SK-N-SH treated with all-trans-retinoic acid at 6 μM for 48 hours (cell line): ENCODE results near the gene SMARCD1.

Experiments used
- ATAC-seq: fragments of 200-7000 bp; cut with Tn5 transposase; 3 replicates; pipeline ENCODE4 v1.9.1; 2020; ENCODE audit warnings: mild to moderate bottlenecking, moderate library complexity
- ARNTL ChIP-seq: fragments of 450-650 bp; formaldehyde crosslinking; IDR thresholded peaks from 2 replicates; pipeline ENCODE4 v1.5.0; 2020; ENCODE audit warnings: low read depth, mild to moderate bottlenecking, moderate library complexity, borderline replicate concordance
- BACH2 ChIP-seq: fragments of 250-450 bp; sonication (Bioruptor Pico); IDR thresholded peaks from 2 replicates; pipeline ENCODE4 v1.9.0; 2021; ENCODE audit warnings: mild to moderate bottlenecking, borderline replicate concordance
- CSDC2 ChIP-seq: fragments of 250-450 bp; sonication (Bioruptor Pico); IDR thresholded peaks from 2 replicates; pipeline ENCODE4 v1.5.0; 2020; ENCODE audit warnings: mild to moderate bottlenecking, moderate library complexity
- ESRRG ChIP-seq: fragments of 250-450 bp; sonication (Bioruptor Pico); IDR thresholded peaks from 2 replicates; pipeline ENCODE4 v1.6.1; 2021; ENCODE audit warnings: mild to moderate bottlenecking
- GLIS3 ChIP-seq: fragments of 250-450 bp; sonication (Bioruptor Pico); IDR thresholded peaks from 2 replicates; pipeline ENCODE4 v1.5.0; 2020; ENCODE audit warnings: mild to moderate bottlenecking, moderate library complexity
- ISL1 ChIP-seq: fragments of 250-450 bp; sonication (Bioruptor Pico); IDR thresholded peaks from 2 replicates; pipeline ENCODE4 v2.1.2; 2022; ENCODE audit warnings: mild to moderate bottlenecking, moderate library complexity
- OSR1 ChIP-seq: fragments of 250-450 bp; sonication (Bioruptor Pico); IDR thresholded peaks from 2 replicates; pipeline ENCODE4 v1.8.0; 2022; ENCODE audit warnings: moderate library complexity, mild to moderate bottlenecking, inconsistent platforms
- PPARA ChIP-seq: fragments of 250-450 bp; sonication (Bioruptor Pico); IDR thresholded peaks from 2 replicates; pipeline ENCODE4 v1.5.0; 2020; ENCODE audit warnings: mild to moderate bottlenecking, borderline replicate concordance
- RARB ChIP-seq: fragments of 250-450 bp; sonication (Bioruptor Pico); IDR thresholded peaks from 2 replicates; pipeline ENCODE4 v1.8.0; 2021; ENCODE audit warnings: mild to moderate bottlenecking, moderate library complexity
- SNAI2 ChIP-seq: fragments of 250-450 bp; sonication (Bioruptor Pico); IDR thresholded peaks from 2 replicates; pipeline ENCODE4 v1.5.0; 2020; ENCODE audit warnings: mild to moderate bottlenecking, moderate library complexity
- TCF4 ChIP-seq: fragments of 250-450 bp; sonication (Bioruptor Pico); IDR thresholded peaks from 2 replicates; pipeline ENCODE4 v1.8.0; 2021; ENCODE audit warnings: mild to moderate bottlenecking, moderate library complexity, borderline replicate concordance
- TOX ChIP-seq: fragments of 250-450 bp; sonication (Bioruptor Pico); IDR thresholded peaks from 2 replicates; pipeline ENCODE4 v1.8.0; 2021; ENCODE audit warnings: mild to moderate bottlenecking, moderate library complexity, borderline replicate concordance
- ZFP30 ChIP-seq: fragments of 450-650 bp; formaldehyde crosslinking; IDR thresholded peaks from 2 replicates; pipeline ENCODE4 v1.5.0; 2022; ENCODE audit warnings: mild to moderate bottlenecking, moderate library complexity
- ZNF565 ChIP-seq: fragments of 450-650 bp; formaldehyde crosslinking; conservative IDR thresholded peaks from 2 replicates; pipeline ENCODE4 v1.5.0; 2020; ENCODE audit warnings: low read depth, mild to moderate bottlenecking, moderate library complexity
- ZNF70 ChIP-seq: fragments of 450-650 bp; formaldehyde crosslinking; IDR thresholded peaks from 2 replicates; pipeline ENCODE4 v1.5.0; 2020; ENCODE audit warnings: mild to moderate bottlenecking, moderate library complexity
- ZNF8 ChIP-seq: fragments of 450-650 bp; formaldehyde crosslinking; IDR thresholded peaks from 2 replicates; pipeline ENCODE4 v1.5.0; 2020; ENCODE audit warnings: mild to moderate bottlenecking, moderate library complexity
- TF ChIP-seq, protein P1 (sequence below): fragments of 250-450 bp; sonication (Bioruptor Pico); IDR thresholded peaks from 2 replicates; pipeline ENCODE4 v1.8.0; 2020; ENCODE audit warnings: mild to moderate bottlenecking, moderate library complexity, borderline replicate concordance
- TF ChIP-seq, protein P2 (sequence below): fragments of 250-450 bp; sonication (Bioruptor Pico); IDR thresholded peaks from 2 replicates; pipeline ENCODE4 v1.5.1; 2020; ENCODE audit warnings: low read depth, mild to moderate bottlenecking, moderate library complexity
- TF ChIP-seq, protein P3 (sequence below): fragments of 250-450 bp; sonication (Bioruptor Pico); IDR thresholded peaks from 2 replicates; pipeline ENCODE4 v1.5.1; 2021; ENCODE audit warnings: mild to moderate bottlenecking, moderate library complexity
- TF ChIP-seq, protein P4 (sequence below): fragments of 250-450 bp; sonication (Bioruptor Pico); IDR thresholded peaks from 2 replicates; pipeline ENCODE4 v1.5.0; 2020; ENCODE audit warnings: mild to moderate bottlenecking, moderate library complexity

Gene SMARCD1

DNA sequence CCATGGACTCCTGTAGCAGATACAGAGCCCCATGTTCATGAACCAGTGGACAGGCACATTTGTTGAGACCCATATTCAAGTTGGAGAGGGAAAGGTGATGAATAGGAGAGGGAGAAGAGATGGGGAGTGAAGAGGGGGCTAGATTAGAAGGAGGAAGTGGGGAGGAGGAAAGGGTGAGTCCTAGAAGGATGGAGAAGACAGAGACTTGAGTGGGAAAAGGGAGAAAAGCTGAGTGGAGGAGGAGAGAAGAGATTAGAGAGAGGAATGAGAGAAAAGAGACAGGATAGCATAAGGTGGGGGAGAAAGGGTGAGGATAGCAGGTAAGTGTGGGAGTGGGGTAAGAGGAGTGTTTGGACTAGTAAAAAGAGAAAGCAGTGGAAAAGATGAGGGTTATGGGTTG lies 32.6 kb upstream of the SMARCD1 start (continued):
- TF ChIP-seq, protein P1, sequence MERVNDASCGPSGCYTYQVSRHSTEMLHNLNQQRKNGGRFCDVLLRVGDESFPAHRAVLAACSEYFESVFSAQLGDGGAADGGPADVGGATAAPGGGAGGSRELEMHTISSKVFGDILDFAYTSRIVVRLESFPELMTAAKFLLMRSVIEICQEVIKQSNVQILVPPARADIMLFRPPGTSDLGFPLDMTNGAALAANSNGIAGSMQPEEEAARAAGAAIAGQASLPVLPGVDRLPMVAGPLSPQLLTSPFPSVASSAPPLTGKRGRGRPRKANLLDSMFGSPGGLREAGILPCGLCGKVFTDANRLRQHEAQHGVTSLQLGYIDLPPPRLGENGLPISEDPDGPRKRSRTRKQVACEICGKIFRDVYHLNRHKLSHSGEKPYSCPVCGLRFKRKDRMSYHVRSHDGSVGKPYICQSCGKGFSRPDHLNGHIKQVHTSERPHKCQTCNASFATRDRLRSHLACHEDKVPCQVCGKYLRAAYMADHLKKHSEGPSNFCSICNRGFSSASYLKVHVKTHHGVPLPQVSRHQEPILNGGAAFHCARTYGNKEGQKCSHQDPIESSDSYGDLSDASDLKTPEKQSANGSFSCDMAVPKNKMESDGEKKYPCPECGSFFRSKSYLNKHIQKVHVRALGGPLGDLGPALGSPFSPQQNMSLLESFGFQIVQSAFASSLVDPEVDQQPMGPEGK (CRISPR knock-in tag) = no peak
- TF ChIP-seq ZNF565 (no peak), RARB (CRISPR knock-in tag) (no peak), BACH2 (no peak), CSDC2 (CRISPR knock-in tag) (no peak), TCF4 (no peak), ISL1 (CRISPR knock-in tag) (no peak), TOX (CRISPR knock-in tag) (no peak), SNAI2 (CRISPR knock-in tag) (no peak)
- TF ChIP-seq, all 23 proteins: peak for 0

DNA sequence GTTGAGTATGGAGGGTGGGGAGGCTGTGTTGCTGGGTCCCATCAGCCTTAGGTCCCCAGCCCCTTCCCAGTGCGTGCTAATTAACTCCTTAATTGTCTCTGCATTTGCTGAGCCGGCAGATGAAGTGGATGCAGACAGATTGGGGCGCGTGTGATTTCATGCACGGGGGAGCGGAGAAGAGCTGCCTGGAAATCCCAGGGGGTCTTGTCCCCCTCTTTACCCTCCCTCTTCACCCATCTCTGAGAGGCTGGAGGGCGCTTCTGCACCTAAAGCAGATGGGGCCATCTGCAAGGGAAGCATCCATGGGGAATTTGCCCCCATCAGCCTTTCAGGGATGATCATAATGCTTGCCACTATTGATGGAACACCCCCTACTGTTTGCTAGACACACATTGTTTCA lies 32.2 kb upstream of the SMARCD1 start:
- no peak for ATAC-seq

DNA sequence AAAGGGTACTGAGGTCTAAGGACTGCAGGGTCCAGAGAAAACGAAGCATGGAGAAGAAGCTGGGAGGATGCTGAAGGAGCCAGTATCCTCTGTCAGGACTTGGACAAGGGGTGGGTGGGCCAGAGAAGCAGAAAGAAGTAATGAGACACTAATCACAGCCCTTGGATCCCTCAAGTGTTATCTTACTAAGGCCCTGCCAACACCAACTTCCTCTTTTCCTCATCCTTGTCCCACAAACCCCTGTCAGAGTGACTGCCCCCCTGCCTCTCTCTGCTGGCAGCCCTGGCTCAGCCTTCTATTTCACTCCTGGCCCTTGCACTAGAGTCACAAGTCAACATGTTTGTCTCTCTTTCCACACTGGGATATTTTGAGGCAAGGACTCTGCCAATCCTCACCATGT lies 31.6 kb upstream of the SMARCD1 start:
- TF ChIP-seq, protein P1 (CRISPR knock-in tag) = no peak
- TF ChIP-seq ISL1 (CRISPR knock-in tag) (no peak), RARB (CRISPR knock-in tag) (no peak), ZNF8 (no peak), OSR1 (CRISPR knock-in tag) (no peak)
- TF ChIP-seq, all 23 proteins: peak for 0
- ATAC-seq = no peak

More for the DNA sequence above, 32.2 kb upstream of the SMARCD1 start:
- TF ChIP-seq TOX (CRISPR knock-in tag) (no peak), TCF4 (no peak), GLIS3 (CRISPR knock-in tag) (no peak), ARNTL (CRISPR knock-in tag) (no peak), ZNF70 (CRISPR knock-in tag) (no peak)
- TF ChIP-seq, protein P2, sequence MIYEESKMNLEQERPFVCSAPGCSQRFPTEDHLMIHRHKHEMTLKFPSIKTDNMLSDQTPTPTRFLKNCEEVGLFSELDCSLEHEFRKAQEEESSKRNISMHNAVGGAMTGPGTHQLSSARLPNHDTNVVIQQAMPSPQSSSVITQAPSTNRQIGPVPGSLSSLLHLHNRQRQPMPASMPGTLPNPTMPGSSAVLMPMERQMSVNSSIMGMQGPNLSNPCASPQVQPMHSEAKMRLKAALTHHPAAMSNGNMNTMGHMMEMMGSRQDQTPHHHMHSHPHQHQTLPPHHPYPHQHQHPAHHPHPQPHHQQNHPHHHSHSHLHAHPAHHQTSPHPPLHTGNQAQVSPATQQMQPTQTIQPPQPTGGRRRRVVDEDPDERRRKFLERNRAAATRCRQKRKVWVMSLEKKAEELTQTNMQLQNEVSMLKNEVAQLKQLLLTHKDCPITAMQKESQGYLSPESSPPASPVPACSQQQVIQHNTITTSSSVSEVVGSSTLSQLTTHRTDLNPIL (CRISPR knock-in tag) = no peak
- TF ChIP-seq, protein P3, sequence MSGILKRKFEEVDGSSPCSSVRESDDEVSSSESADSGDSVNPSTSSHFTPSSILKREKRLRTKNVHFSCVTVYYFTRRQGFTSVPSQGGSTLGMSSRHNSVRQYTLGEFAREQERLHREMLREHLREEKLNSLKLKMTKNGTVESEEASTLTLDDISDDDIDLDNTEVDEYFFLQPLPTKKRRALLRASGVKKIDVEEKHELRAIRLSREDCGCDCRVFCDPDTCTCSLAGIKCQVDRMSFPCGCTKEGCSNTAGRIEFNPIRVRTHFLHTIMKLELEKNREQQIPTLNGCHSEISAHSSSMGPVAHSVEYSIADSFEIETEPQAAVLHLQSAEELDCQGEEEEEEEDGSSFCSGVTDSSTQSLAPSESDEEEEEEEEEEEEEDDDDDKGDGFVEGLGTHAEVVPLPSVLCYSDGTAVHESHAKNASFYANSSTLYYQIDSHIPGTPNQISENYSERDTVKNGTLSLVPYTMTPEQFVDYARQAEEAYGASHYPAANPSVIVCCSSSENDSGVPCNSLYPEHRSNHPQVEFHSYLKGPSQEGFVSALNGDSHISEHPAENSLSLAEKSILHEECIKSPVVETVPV (CRISPR knock-in tag) = no peak

DNA sequence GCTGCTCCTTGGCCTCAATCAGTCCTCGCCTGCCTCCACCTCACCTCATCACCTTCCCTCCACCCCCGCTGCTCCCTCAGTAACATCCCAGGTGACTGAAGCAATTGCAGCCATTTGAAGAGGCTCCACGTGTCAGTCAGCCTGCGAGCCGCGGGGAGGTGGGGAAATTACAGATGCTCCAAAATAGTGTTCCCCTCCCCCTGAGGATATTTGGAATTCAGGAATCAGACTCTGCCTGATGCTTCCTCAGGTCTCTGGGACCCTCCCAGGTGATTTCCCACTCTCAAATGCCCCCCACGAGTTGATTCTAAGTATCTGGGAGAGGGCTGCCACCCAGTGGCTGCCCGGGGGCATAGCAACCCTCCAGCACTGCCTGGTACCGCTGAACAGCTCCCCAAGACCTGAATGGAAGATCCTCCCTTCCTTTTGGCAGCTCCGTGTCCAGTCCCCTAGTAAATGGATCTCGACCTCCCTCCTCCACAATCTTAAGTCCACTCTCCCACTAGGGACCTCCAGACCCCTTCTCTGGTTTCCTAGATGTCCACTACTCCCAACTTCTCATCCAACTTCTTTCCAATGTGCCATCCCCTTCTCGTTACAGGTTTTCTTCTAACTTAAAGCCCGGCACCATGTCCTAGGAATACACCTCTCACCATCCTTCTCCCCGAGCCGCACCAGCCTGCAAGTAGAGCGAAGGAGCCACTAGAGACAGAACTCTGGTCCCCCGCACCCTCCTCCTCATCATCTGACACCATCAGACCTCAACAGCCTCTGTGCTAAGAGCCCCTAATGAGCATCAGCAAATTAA lies 29.1 kb upstream of the SMARCD1 start:
- TF ChIP-seq, protein P3 (CRISPR knock-in tag) = no peak
- TF ChIP-seq, protein P1 (CRISPR knock-in tag) = no peak
- TF ChIP-seq BACH2 (no peak), TOX (CRISPR knock-in tag) (no peak), ISL1 (CRISPR knock-in tag) (no peak), ARNTL (CRISPR knock-in tag) (no peak), ZNF565 (no peak), ZFP30 (no peak), ZNF70 (CRISPR knock-in tag) (no peak), GLIS3 (CRISPR knock-in tag) (no peak), TCF4 (no peak), PPARA (no peak), ZNF8 (no peak), CSDC2 (CRISPR knock-in tag) (no peak), OSR1 (CRISPR knock-in tag) (no peak), ESRRG (CRISPR knock-in tag) (no peak)
- TF ChIP-seq, protein P4, sequence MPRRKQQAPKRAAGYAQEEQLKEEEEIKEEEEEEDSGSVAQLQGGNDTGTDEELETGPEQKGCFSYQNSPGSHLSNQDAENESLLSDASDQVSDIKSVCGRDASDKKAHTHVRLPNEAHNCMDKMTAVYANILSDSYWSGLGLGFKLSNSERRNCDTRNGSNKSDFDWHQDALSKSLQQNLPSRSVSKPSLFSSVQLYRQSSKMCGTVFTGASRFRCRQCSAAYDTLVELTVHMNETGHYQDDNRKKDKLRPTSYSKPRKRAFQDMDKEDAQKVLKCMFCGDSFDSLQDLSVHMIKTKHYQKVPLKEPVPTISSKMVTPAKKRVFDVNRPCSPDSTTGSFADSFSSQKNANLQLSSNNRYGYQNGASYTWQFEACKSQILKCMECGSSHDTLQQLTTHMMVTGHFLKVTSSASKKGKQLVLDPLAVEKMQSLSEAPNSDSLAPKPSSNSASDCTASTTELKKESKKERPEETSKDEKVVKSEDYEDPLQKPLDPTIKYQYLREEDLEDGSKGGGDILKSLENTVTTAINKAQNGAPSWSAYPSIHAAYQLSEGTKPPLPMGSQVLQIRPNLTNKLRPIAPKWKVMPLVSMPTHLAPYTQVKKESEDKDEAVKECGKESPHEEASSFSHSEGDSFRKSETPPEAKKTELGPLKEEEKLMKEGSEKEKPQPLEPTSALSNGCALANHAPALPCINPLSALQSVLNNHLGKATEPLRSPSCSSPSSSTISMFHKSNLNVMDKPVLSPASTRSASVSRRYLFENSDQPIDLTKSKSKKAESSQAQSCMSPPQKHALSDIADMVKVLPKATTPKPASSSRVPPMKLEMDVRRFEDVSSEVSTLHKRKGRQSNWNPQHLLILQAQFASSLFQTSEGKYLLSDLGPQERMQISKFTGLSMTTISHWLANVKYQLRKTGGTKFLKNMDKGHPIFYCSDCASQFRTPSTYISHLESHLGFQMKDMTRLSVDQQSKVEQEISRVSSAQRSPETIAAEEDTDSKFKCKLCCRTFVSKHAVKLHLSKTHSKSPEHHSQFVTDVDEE (CRISPR knock-in tag) = no peak
- peak; percentile 65 for ATAC-seq
